ENCODE measurements around the gene RGS13.
"Not testable (repeated sequence)": the region's sequence is repeated elsewhere in the genome, so short reads cannot be mapped to it uniquely, and the experiment has no call there.

RGS13 gene

DNA sequence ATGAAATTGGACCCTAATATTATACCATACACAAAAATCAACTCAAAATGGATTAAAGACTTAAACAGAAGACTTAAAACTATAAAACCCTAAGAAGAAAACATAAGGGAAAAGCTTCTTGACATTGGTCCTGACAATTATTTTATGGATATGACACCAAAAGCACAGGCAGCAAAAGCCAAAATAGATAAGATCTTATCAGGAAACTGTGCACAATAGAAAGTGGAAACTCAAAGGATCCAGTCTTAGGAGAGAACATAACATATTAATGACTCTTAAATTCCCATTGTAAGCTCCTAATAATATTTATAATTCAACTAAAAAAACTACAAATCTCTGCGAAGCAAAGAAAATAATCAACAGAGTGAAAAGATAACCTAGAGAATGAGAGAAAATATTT, 39.8 kb downstream of the RGS13 start:
- no peak for DNase-seq (ENCODE audit: low read depth in 2 of 2)

GRCh38 chr1:192678099-192678498, 42.2 kb downstream of the RGS13 start:
- no peak for DNase-seq (ENCODE audit: low read depth in 2 of 2)

- DNase-seq (ENCODE audit: low read depth in 2 of 2), result no peak
Observed at GRCh38 chr1:192682335-192682734, 46.4 kb downstream of the RGS13 start.

- DNase-seq (ENCODE audit: low read depth in 2 of 2), result not testable (repeated sequence)
Observed at GRCh38 chr1:192683081-192683480, 47.1 kb downstream of the RGS13 start.

DNA sequence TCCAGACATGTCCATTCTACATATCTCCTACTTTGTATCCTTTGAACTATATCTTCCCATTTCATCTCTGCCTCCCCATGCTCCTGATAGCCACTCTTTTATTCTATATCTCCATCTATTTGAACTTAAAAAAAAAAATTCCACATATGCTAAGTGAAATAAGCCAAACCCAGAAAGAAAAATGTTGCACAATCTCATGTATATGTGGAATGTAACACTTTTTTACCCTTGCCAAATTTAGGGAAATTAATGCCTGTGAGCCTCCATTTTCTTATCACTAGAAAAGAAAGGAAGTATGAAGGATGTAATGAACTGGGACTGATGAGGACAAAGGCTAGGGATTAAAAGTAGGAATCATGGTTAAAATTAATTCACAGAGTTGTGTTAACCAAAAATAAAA, 53.5 kb downstream of the RGS13 start:
- DNase-seq (ENCODE audit: low read depth in 2 of 2), result peak; percentile 16 to 23

DNA sequence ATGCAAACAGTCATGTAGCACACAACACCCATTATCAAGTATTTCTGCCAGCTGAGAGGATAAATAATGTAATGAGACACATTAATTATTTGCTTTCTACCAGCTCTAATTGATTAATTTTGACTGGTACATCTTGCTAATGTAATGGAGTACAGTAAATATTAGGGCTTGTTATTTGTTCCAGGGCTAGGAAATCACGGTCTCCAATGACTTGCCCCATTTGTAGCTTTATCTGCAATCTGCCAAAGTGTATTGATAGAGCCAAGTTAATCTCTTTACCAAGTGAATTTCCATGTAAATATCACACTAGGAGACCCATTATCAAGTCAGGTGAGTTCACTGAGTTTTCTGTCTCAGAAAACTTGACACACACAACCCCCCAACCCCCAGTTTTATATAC, 55.1 kb downstream of the RGS13 start:
- no peak for DNase-seq (ENCODE audit: low read depth in 2 of 2)

DNA sequence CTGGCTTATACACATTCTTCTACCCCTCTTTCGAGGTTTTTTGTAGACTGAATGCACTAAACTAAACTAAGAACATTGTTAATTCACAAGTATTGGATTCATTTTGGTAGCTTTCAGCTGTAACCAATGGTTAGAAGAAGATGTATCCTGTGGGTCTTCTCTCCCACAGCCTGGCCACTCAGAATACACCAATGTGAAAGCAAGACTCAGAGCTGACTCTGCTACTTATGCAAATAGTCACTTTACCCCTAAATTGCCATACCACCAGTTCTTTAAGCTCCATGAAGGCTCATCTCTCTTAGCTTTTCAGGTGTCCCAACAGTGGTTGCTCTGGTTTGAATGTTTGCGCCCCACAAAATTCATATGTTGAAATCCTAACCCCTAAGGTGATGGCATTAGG, 60.1 kb downstream of the RGS13 start:
- no peak for DNase-seq (ENCODE audit: low read depth in 2 of 2)

GRCh38 chr1:192697771-192698170, 61.8 kb downstream of the RGS13 start:
- no peak for DNase-seq (ENCODE audit: low read depth in 2 of 2)

DNA sequence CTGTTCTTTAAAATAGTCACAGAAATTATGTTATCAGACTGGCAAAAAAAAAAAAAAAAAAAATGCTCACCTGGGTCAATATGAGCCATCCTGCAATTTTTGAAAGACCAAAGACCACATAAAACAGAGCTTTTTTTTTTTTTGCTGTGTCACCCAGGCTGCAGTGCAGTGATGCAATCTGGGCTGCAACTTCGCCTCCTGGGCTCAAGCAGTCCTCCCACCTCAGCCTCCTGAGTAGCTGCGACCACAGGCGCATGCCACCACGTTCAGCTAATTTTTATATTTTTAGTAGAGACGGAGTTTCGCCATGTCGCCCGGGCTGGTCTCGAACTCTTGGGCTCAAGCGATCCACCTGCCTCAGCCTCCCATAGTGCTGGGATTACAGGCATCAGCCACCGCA, 62.8 kb downstream of the RGS13 start:
- DNase-seq (ENCODE audit: low read depth in 2 of 2), result no peak

- peak; percentile 76 to 79 for DNase-seq (ENCODE audit: low read depth in 2 of 2)
Observed at GRCh38 chr1:192700834-192701271, 64.9 kb downstream of the RGS13 start.

GRCh38 chr1:192702212-192702902, 66.4 kb downstream of the RGS13 start:
- DNase-seq (ENCODE audit: low read depth in 2 of 2), result peak; percentile 37 to 47

DNA sequence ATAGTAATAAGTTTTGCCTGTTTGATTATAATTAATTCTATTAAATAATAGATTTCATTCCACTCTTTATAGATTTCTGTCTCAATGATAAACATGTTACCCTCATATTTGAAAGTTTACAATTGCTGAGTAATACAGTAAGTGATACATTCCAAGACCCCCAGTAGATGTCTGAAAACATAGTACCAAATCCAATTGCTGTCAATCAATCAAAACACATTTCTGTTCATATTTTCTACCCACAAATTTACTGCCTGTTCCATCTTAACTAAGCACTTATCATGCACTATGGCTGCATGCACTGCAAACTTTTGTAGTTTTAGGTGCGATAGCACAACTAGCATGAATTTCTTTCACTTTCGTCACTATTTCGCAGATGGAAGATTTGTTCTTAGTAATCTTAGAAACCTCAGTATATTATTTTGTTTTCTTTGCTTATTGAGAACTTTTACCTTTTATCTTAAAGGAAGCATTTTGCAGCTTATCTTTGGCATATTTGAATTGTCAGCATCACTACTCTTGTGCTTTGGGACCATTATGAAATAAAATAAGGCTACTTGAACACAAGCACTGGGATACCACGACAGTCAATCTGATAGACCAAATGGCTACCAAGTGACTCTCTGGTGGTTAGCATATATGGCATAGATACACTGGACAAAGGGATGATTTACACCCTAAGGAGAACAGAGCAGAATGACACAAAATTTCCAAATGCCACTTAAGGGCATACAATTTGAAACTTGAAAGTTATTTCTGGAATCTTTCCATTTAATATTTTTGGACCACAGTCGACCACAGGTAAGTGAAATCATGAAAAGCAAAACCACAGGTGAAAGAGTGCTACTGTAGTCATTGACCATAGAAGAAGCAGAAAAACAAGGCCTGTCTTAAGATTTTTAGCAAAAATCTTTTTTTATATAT, 67.6 kb downstream of the RGS13 start:
- no peak for DNase-seq (ENCODE audit: low read depth in 2 of 2)

- DNase-seq (ENCODE audit: low read depth in 2 of 2), result no peak
Observed at GRCh38 chr1:192705510-192705909, 69.6 kb downstream of the RGS13 start.

DNA sequence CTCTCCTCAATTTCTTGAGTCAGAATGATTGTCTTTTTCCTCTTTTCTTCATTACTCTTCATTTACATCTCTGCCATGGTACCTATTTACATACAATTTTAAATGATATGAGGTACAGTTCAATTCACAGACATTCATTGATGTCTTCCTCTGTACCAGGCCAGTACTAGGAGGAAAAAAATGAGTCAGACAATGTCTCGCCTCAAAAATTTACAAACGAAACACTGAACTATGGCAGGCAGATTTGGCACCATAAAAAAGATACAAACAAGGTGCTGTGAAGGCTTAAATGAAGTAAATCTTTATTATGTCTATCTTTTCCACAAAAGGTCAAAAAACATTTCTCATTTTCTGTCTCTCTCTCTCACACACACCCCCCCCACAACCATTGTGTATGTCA, 71.0 kb downstream of the RGS13 start:
- DNase-seq (ENCODE audit: low read depth in 2 of 2), result no peak

GRCh38 chr1:192707978-192708547, 72.1 kb downstream of the RGS13 start:
- DNase-seq (ENCODE audit: low read depth in 2 of 2), result no peak

GRCh38 chr1:192709544-192709943, 73.6 kb downstream of the RGS13 start:
- no peak for DNase-seq (ENCODE audit: low read depth in 2 of 2)

Data from fibroblast of skin of left biceps (primary cell).